DOHH2 (cell line): ENCODE data around the gene NELFE.

Source experiments
- H3F3A ChIP-seq: fragments of 200-600 bp; sonication (generic), shearing (Covaris generic); 2 replicates; pipeline ENCODE4 v1.6.0; 2016; ENCODE audit warnings: antibody characterized with exemption, mild to moderate bottlenecking; ENCODE audit not compliant: control insufficient read depth, insufficient read depth
- H3K27ac ChIP-seq: fragments of 200-600 bp; sonication (generic); 2 replicates; pipeline ENCODE4 v1.5.1; 2014; ENCODE audit warnings: low read depth, mild to moderate bottlenecking, low read length, moderate library complexity
- H3K27me3 ChIP-seq: fragments of 200-600 bp; sonication (generic); 2 replicates; pipeline ENCODE4 v1.6.1; 2014; ENCODE audit warnings: mild to moderate bottlenecking, low read length, mixed read lengths; ENCODE audit not compliant: control insufficient read depth
- H3K36me3 ChIP-seq: fragments of 200-600 bp; sonication (generic); 2 replicates; pipeline ENCODE4 v1.6.1; 2014; ENCODE audit warnings: mild to moderate bottlenecking, low read length, moderate library complexity, mixed read lengths; ENCODE audit not compliant: control insufficient read depth
- H3K4me1 ChIP-seq: fragments of 200-600 bp; sonication (generic); 2 replicates; pipeline ENCODE4 v1.6.1; 2014; ENCODE audit warnings: mild to moderate bottlenecking, low read length, mixed read lengths; ENCODE audit not compliant: control insufficient read depth
- H3K4me2 ChIP-seq: fragments of 200-600 bp; sonication (generic); 2 replicates; pipeline ENCODE4 v1.6.0; 2014; ENCODE audit warnings: mild to moderate bottlenecking, low read length, moderate library complexity
- H3K4me3 ChIP-seq: fragments of 200-600 bp; sonication (generic); 2 replicates; pipeline ENCODE4 v1.5.1; 2014; ENCODE audit warnings: mild to moderate bottlenecking, low read length, mixed read lengths
- H3K79me2 ChIP-seq: fragments of 200-600 bp; sonication (generic); 2 replicates; pipeline ENCODE4 v1.6.1; 2014; ENCODE audit warnings: mild to moderate bottlenecking, low read length, mixed read lengths; ENCODE audit not compliant: control insufficient read depth
- H3K9me2 ChIP-seq: fragments of 200-600 bp; sonication (generic); replicated peaks from 2 replicates; pipeline ENCODE4 v1.6.1; 2014; ENCODE audit warnings: mild to moderate bottlenecking, low read length, mixed read lengths; ENCODE audit not compliant: control insufficient read depth
- H3K9me3 ChIP-seq: fragments of 200-600 bp; sonication (generic); 2 replicates; pipeline ENCODE4 v1.6.1; 2014; ENCODE audit warnings: antibody characterized with exemption, low read length, mixed read lengths; ENCODE audit not compliant: control insufficient read depth, insufficient read depth
- H4K20me1 ChIP-seq: fragments of 200-600 bp; sonication (generic); 2 replicates; pipeline ENCODE4 v1.6.0; 2014; ENCODE audit warnings: low read depth, mild to moderate bottlenecking, antibody characterized with exemption, low read length, moderate library complexity; ENCODE audit not compliant: control insufficient read depth, insufficient read depth
- EZH2phosphoT487 ChIP-seq: fragments of 200-600 bp; sonication (generic); IDR thresholded peaks from 2 replicates; pipeline ENCODE4 v1.6.1; 2017; ENCODE audit warnings: borderline replicate concordance, mild to moderate bottlenecking, antibody characterized with exemption, low read length, moderate library complexity, mixed read lengths
- TF ChIP-seq, protein P1 (sequence below): fragments of 200-600 bp; sonication (generic); IDR thresholded peaks from one replicate; pipeline ENCODE4 v1.5.1; 2014; ENCODE audit warnings: antibody characterized with exemption, mild to moderate bottlenecking, low read depth, low read length; ENCODE audit not compliant: poor library complexity, severe bottlenecking

NELFE gene

DNA sequence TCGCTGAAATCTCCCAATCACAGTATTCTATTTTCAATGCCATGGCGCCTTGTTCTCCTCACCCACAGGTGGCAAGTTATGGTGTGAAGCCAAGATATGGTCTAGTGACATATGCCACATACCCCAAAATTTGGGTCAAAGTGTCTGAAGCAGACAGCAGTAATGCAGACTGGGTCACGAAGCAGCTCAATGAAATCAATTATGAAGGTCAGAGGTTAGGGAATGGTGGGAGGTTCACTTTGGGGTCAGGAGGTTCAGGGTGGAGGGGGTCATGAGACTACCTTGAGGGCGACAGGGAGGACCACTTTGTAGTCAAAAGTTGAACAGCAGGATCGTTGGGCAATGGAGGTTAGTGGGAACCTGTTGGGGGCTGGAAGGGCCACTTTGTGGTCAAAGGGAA, 10.5 kb downstream of the NELFE start:
- Histone ChIP-seq H3K4me2 (no peak overlapping the region), H3K27ac (no peak overlapping the region), H4K20me1 (no peaks in the 10 kb centered on the region), H3K4me3 (no peak overlapping the region), H3K36me3 (peaks cover 23% of the 10 kb centered on the region), H3K4me1 (no peaks in the 10 kb centered on the region), H3K9me3 (no peaks in the 10 kb centered on the region), H3F3A (no peaks in the 10 kb centered on the region), H3K27me3 (peaks cover 3% of the 10 kb centered on the region; the same call in 1 of the 2 replicates), H3K79me2 (no peaks in the 10 kb centered on the region), H3K9me2 (no peaks in the 10 kb centered on the region)
- TF ChIP-seq EZH2phosphoT487 = no peak
- TF ChIP-seq, protein P1, sequence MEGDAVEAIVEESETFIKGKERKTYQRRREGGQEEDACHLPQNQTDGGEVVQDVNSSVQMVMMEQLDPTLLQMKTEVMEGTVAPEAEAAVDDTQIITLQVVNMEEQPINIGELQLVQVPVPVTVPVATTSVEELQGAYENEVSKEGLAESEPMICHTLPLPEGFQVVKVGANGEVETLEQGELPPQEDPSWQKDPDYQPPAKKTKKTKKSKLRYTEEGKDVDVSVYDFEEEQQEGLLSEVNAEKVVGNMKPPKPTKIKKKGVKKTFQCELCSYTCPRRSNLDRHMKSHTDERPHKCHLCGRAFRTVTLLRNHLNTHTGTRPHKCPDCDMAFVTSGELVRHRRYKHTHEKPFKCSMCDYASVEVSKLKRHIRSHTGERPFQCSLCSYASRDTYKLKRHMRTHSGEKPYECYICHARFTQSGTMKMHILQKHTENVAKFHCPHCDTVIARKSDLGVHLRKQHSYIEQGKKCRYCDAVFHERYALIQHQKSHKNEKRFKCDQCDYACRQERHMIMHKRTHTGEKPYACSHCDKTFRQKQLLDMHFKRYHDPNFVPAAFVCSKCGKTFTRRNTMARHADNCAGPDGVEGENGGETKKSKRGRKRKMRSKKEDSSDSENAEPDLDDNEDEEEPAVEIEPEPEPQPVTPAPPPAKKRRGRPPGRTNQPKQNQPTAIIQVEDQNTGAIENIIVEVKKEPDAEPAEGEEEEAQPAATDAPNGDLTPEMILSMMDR = no peak

DNA sequence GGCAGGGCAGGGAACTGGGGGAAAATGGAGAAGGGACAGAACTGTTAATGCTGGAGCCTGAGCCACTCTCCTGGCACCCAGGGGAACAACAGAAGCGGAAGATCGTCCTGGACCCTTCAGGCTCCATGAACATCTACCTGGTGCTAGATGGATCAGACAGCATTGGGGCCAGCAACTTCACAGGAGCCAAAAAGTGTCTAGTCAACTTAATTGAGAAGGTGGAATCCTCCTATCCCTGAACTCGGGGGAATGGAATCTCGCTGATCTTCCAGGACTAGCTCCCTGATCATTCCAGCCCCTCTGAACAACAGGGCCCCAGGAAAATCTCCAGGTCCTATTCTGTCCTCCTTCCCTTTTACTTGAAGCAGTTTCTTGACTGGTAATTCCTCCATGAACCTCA, 10.9 kb downstream of the NELFE start:
- Histone ChIP-seq H3K79me2 (no peaks in the 10 kb centered on the region), H3K4me1 (no peaks in the 10 kb centered on the region), H3K4me3 (no peak overlapping the region)

DNA sequence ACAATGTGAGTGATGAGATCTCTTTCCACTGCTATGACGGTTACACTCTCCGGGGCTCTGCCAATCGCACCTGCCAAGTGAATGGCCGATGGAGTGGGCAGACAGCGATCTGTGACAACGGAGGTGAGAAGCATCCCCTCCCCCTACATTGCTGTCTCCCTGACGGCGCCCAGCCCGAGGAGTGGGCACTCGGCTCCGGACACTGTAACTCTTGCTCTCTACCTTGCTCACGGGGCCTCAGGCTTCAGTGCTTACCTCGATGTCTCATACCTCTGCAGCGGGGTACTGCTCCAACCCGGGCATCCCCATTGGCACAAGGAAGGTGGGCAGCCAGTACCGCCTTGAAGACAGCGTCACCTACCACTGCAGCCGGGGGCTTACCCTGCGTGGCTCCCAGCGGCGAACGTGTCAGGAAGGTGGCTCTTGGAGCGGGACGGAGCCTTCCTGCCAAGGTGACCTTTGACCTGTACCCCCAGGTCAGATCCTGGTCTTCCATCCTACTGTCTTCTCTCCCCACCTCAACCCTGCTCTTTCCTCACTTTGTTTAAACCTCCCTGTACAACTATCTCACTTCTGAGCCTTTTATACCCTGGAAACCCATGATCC, 11.6 kb downstream of the NELFE start:
- no peak for TF ChIP-seq EZH2phosphoT487
- TF ChIP-seq, protein P1 = no peak
- Histone ChIP-seq H3K4me3 (no peak overlapping the region), H3K36me3 (peaks cover 12% of the 10 kb centered on the region), H3K4me1 (no peaks in the 10 kb centered on the region), H3K9me3 (no peaks in the 10 kb centered on the region), H3K27ac (no peak overlapping the region), H3K9me2 (no peaks in the 10 kb centered on the region), H3F3A (no peaks in the 10 kb centered on the region), H3K27me3 (peaks cover 3% of the 10 kb centered on the region; the same call in 1 of the 2 replicates), H3K4me2 (no peak overlapping the region), H3K79me2 (no peaks in the 10 kb centered on the region), H4K20me1 (no peaks in the 10 kb centered on the region)

More for the DNA sequence above, 10.9 kb downstream of the NELFE start:
- Histone ChIP-seq H3K4me2 (no peak overlapping the region), H4K20me1 (no peaks in the 10 kb centered on the region), H3K9me2 (no peaks in the 10 kb centered on the region), H3F3A (no peaks in the 10 kb centered on the region), H3K9me3 (no peaks in the 10 kb centered on the region), H3K27me3 (peaks cover 3% of the 10 kb centered on the region; the same call in 1 of the 2 replicates), H3K36me3 (peaks cover 18% of the 10 kb centered on the region), H3K27ac (no peak overlapping the region)
- TF ChIP-seq EZH2phosphoT487 = no peak
- TF ChIP-seq, protein P1 = no peak
